GM23338 (cell line): ENCODE data around the gene KSR2. TPM values are rescaled to one million over a fixed set of nuclear protein-coding genes. Genes with fewer than 3 reads are reported as not detected.

Source experiments
- ATAC-seq: fragments of 200-7000 bp; cut with Tn5 transposase; 3 replicates; pipeline ENCODE4 v1.9.1; 2020
- DNase-seq: peaks from one replicate; pipeline ENCODE4 v3.0.0-alpha.2; 2015; ENCODE audit warnings: low spot score
- H2AFZ ChIP-seq: fragments of 200-600 bp; sonication (generic); 2 replicates; pipeline ENCODE4 v1.8.0; 2016; ENCODE audit warnings: antibody characterized with exemption, mild to moderate bottlenecking, moderate library complexity
- H3F3A ChIP-seq: fragments of 200-600 bp; sonication (generic); replicated peaks from 2 replicates; pipeline ENCODE4 v1.8.0; 2017; ENCODE audit warnings: antibody characterized with exemption, mixed run types, low read depth
- H3K27ac ChIP-seq: fragments of 200-600 bp; sonication (generic); 2 replicates; pipeline ENCODE4 v1.6.1; 2016; ENCODE audit warnings: low read depth
- H3K27me3 ChIP-seq: fragments of 200-600 bp; sonication (generic); 2 replicates; pipeline ENCODE4 v1.8.0; 2016; ENCODE audit warnings: mild to moderate bottlenecking, mixed run types, moderate library complexity; ENCODE audit not compliant: insufficient read depth
- H3K36me3 ChIP-seq: fragments of 200-600 bp; sonication (generic); 2 replicates; pipeline ENCODE4 v1.8.0; 2016; ENCODE audit warnings: mild to moderate bottlenecking; ENCODE audit not compliant: insufficient read depth
- H3K4me1 ChIP-seq: fragments of 200-600 bp; sonication (generic); 2 replicates; pipeline ENCODE4 v1.8.0; 2016; ENCODE audit warnings: mild to moderate bottlenecking, moderate library complexity; ENCODE audit not compliant: insufficient read depth
- H3K4me2 ChIP-seq: fragments of 200-600 bp; sonication (generic); 2 replicates; pipeline ENCODE4 v1.7.1; 2017; ENCODE audit warnings: mixed run types
- H3K4me3 ChIP-seq: fragments of 200-600 bp; sonication (generic); 2 replicates; pipeline ENCODE4 v1.6.1; 2016; ENCODE audit warnings: mixed run types
- H3K79me2 ChIP-seq: fragments of 200-600 bp; sonication (generic); replicated peaks from 2 replicates; pipeline ENCODE4 v1.8.0; 2017; ENCODE audit warnings: mild to moderate bottlenecking; ENCODE audit not compliant: insufficient read depth
- H3K9me2 ChIP-seq: fragments of 200-600 bp; sonication (generic); 2 replicates; pipeline ENCODE4 v1.8.0; 2017; ENCODE audit not compliant: insufficient read depth
- H4K20me1 ChIP-seq: fragments of 200-600 bp; sonication (generic); replicated peaks from 2 replicates; pipeline ENCODE4 v1.8.0; 2017; ENCODE audit warnings: mild to moderate bottlenecking; ENCODE audit not compliant: insufficient read depth
- H3K27ac Mint-ChIP-seq: 2 replicates; pipeline ENCODE4 v1.8.0; 2020; ENCODE audit warnings: inconsistent platforms, mild to moderate bottlenecking, moderate library complexity, mixed read lengths
- H3K27me3 Mint-ChIP-seq: 3 replicates; pipeline ENCODE4 v1.8.0; 2022; ENCODE audit warnings: low read depth, mild to moderate bottlenecking, moderate library complexity, mixed read lengths, inconsistent platforms; ENCODE audit not compliant: insufficient read depth, poor library complexity
- H3K36me3 Mint-ChIP-seq: 3 replicates; pipeline ENCODE4 v1.8.0; 2021; ENCODE audit warnings: low read depth, mild to moderate bottlenecking, inconsistent platforms, moderate library complexity, mixed read lengths
- H3K4me1 Mint-ChIP-seq: 3 replicates; pipeline ENCODE4 v1.8.0; 2020; ENCODE audit warnings: mild to moderate bottlenecking, inconsistent platforms, mixed read lengths
- H3K4me3 Mint-ChIP-seq: 3 replicates; pipeline ENCODE4 v1.8.0; 2021; ENCODE audit warnings: moderate library complexity, mild to moderate bottlenecking, inconsistent platforms, mixed read lengths
- H3K9me3 Mint-ChIP-seq: 3 replicates; pipeline ENCODE4 v1.8.0; 2020; ENCODE audit warnings: moderate library complexity, mild to moderate bottlenecking, inconsistent platforms, mixed read lengths
- CTCF ChIP-seq, 2 experiments: fragments of 200-600 bp in 1 of 2; sonication (generic) in 1 of 2; conservative IDR thresholded peaks; 2 replicates each; pipeline versions ENCODE4 v1.5.1 to v1.6.1; 2016 to 2017; ENCODE audit warnings: antibody characterized with exemption in 2 of 2, low read depth in 2 of 2, mild to moderate bottlenecking in 2 of 2, moderate library complexity in 1 of 2
- ETS1 ChIP-seq: IDR thresholded peaks from 2 replicates; pipeline ENCODE4 v1.6.1; 2016; ENCODE audit warnings: antibody characterized with exemption
- EZH2 ChIP-seq: fragments of 200-600 bp; sonication (generic); IDR thresholded peaks from one replicate; pipeline ENCODE4 v1.8.0; 2017; ENCODE audit warnings: antibody characterized with exemption, mild to moderate bottlenecking, low read depth; ENCODE audit not compliant: unreplicated experiment
- JUNB ChIP-seq: IDR thresholded peaks from one replicate; pipeline ENCODE4 v1.6.1; 2016; ENCODE audit warnings: antibody characterized with exemption; ENCODE audit not compliant: unreplicated experiment
- POLR2AphosphoS5 ChIP-seq: IDR thresholded peaks from 2 replicates; pipeline ENCODE4 v1.6.1; 2016; ENCODE audit warnings: antibody characterized with exemption, low read depth
- STAT1 ChIP-seq: IDR thresholded peaks from one replicate; pipeline ENCODE4 v1.6.1; 2016; ENCODE audit warnings: antibody characterized with exemption; ENCODE audit not compliant: unreplicated experiment
- ZNF114 ChIP-seq: fragments of 250-450 bp; sonication (Bioruptor Pico); IDR thresholded peaks from 2 replicates; pipeline ENCODE4 v1.5.0; 2020; ENCODE audit warnings: mild to moderate bottlenecking, moderate library complexity
- ZNF331 ChIP-seq: fragments of 250-450 bp; sonication (Bioruptor Pico); IDR thresholded peaks from 2 replicates; pipeline ENCODE4 v1.5.0; 2020; ENCODE audit warnings: low read depth, mild to moderate bottlenecking, moderate library complexity
- ZNF462 ChIP-seq: fragments of 250-450 bp; sonication (Bioruptor Pico); IDR thresholded peaks from 2 replicates; pipeline ENCODE4 v1.5.0; 2020; ENCODE audit warnings: mild to moderate bottlenecking, moderate library complexity
- polyA plus RNA-seq: library from polyadenylated mRNA; unstranded; fragments of >200 nt; fragmentation: Nextera tagmentation; extraction: Ambion mirVana; gene quantifications from 2 replicates; pipeline ENCODE4 v1.2.1, GENCODE V29; 2016
- total RNA-seq: library from RNA; depleted of rRNA; stranded (reverse); fragments of >200 nt; shearing (Covaris generic); gene quantifications from 2 replicates; pipeline ENCODE4 v1.2.3, GENCODE V29; 2014

KSR2 gene
- total and polyA plus RNA-seq, 2 experiments from 2014 or later, result 1.1 to 2.7 TPM

- Mint-ChIP-seq H3K27ac (no peak overlapping the region), H3K4me1 (no peaks in the 10 kb centered on the region; the same call in 2 of the 3 replicates), H3K4me3 (no peak overlapping the region), H3K36me3 (no peaks in the 10 kb centered on the region), H3K9me3 (no peaks in the 10 kb centered on the region), H3K27me3 (no peaks in the 10 kb centered on the region)
- ATAC-seq, result no peak
- Histone ChIP-seq H3K9me2 (no peaks in the 10 kb centered on the region), H2AFZ (no peak overlapping the region), H4K20me1 (no peaks in the 10 kb centered on the region; the same call in 1 of the 2 replicates), H3K27me3 (no peaks in the 10 kb centered on the region), H3K4me3 (no peak overlapping the region), H3K4me1 (no peaks in the 10 kb centered on the region), H3K36me3 (no peaks in the 10 kb centered on the region), H3F3A (no peaks in the 10 kb centered on the region), H3K27ac (no peak overlapping the region), H3K4me2 (no peak overlapping the region), H3K79me2 (no peaks in the 10 kb centered on the region)
- no peak for TF ChIP-seq ZNF462 (CRISPR knock-in tag)
- no peak for TF ChIP-seq ZNF114 (CRISPR knock-in tag)
- no peak for TF ChIP-seq STAT1
- no peak for TF ChIP-seq POLR2AphosphoS5
- TF ChIP-seq EZH2, result no peak
- no peak for TF ChIP-seq ZNF331 (CRISPR knock-in tag)
- no peak for TF ChIP-seq ETS1
- no peak for TF ChIP-seq CTCF (conservative IDR thresholded peaks at IDR 0.05; ENCODE audit: low read depth in 2 of 2)
- TF ChIP-seq JUNB, result no peak
- DNase-seq, result no peak
These were observed 444.8 kb downstream of the KSR2 start for GRCh38 chr12:117523971-117524370.
